NCI-H2196 (cell line): ENCODE data around the gene RAD51D.
A peak's percentile ranks its signal among the peaks of the same experiment; 100 is the strongest.
"Not testable (repeated sequence)": the region's sequence is repeated elsewhere in the genome, so short reads cannot be mapped to it uniquely, and the experiment has no call there.

Experiments
- DNase-seq: peaks from one replicate; lab custom pipeline; 2025; ENCODE audit not compliant: unreplicated experiment; lab: John Stamatoyannopoulos, UW

RAD51D gene

DNA sequence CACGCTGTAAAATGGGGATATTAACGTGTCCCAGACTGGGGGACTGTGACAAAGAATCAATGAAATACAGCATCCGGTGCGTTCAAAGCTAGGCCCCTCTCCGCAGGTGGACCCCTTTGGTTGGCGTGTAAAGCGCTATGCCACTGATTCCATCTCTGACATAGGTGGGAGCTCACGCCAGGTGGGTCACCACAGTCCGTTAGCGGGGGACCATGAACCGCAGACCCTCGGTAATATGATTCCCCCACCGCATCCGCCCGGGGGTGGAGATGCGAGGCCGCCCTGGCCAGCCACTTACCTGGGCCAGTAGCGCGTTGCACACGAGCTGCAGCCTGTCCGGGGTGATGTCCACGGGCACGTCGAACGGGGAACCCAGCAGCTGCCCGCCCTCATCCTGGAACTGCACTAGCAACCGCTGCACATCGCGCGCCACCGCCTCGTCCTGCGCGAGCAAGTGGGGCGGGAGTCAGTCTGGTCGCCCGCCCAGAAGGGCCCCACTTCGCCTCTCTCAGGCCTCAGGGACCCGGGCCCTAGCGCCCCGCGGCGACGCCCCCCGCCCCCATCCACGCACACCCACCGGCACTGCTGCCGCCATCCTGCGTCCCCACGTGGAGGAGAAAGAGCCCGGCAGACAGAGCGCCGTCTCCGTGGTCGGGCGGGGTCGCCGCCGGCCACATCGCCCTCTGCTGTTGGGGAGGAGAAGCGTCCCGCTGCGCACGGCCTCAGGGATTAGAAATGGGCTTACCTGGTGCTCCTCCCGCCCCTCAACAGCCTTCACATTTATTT lies 22.2 kb upstream of the RAD51D start, which contains the start of gene NLE1:
Gene NLE1 (minus strand): TSS at position 623 of the 786 bp plus-strand sequence. CDS start 28 bp downstream, at position 595.
- peak; percentile 57 for DNase-seq

GRCh38 chr17:35138218-35138617 lies 18.6 kb upstream of the RAD51D start:
- no peak for DNase-seq

DNA sequence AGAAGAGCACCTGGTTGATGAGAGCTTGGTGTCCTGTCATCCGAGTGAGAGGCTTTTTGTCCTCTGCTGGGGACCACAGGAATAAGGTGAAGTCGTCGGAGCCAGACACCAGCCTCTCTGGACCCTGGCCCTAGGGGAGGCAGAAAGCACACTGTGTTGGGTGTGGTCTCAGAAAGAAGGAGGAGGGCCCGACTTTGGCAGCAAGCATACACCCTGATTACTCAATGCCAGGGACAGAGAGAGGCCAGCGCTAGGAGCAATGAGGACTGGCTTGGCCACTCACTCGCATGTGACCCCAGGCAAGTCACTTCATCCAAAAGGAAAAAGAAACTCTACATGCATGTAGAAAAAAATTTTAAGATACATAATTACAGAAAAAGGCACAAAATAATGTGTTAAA lies 15.7 kb upstream of the RAD51D start:
- DNase-seq: no peak

GRCh38 chr17:35132816-35133550 lies 13.3 kb upstream of the RAD51D start:
- no peak for DNase-seq

- no peak for DNase-seq
Observed at GRCh38 chr17:35132099-35132498, 12.4 kb upstream of the RAD51D start.

GRCh38 chr17:35130392-35130791 lies 10.7 kb upstream of the RAD51D start:
- DNase-seq: no peak

GRCh38 chr17:35129973-35130351 lies 10.3 kb upstream of the RAD51D start:
- no peak for DNase-seq

- no peak for DNase-seq
Observed at GRCh38 chr17:35129154-35129972, 9.7 kb upstream of the RAD51D start.

- DNase-seq: no peak
Observed at GRCh38 chr17:35127751-35128514, 8.3 kb upstream of the RAD51D start.

DNA sequence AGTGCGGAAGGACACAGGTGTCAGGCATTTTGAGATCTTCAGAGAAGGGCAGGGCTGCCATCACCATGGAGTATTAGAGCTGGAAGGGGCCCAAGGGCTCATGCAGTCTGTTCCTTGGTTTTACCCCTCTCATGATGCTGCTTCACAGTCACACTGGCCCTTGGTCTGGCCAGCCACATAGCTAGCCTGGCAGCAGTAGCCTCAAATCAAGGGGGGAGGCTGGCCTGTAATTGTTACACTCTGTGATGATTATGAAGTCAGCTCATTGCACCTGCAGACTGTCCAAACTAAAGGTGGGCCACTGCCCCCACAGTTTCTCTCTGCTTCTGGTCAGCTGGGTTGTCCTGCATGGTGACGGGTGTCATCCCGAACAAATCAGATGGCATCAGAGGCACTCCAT lies 1.7 kb upstream of the RAD51D start, which contains the start of gene FNDC8:
Gene FNDC8 (plus strand): TSS at position 301 of the 400 bp plus-strand sequence. CDS start 79 bp downstream, at position 380.
- no peak for DNase-seq

GRCh38 chr17:35117984-35118383 lies 1.7 kb downstream of the RAD51D start:
- DNase-seq: no peak

- no peak for DNase-seq
Observed at GRCh38 chr17:35116845-35117244, 2.8 kb downstream of the RAD51D start.

- not testable (repeated sequence) for DNase-seq
Observed at GRCh38 chr17:35110791-35111190, 8.9 kb downstream of the RAD51D start.

DNA sequence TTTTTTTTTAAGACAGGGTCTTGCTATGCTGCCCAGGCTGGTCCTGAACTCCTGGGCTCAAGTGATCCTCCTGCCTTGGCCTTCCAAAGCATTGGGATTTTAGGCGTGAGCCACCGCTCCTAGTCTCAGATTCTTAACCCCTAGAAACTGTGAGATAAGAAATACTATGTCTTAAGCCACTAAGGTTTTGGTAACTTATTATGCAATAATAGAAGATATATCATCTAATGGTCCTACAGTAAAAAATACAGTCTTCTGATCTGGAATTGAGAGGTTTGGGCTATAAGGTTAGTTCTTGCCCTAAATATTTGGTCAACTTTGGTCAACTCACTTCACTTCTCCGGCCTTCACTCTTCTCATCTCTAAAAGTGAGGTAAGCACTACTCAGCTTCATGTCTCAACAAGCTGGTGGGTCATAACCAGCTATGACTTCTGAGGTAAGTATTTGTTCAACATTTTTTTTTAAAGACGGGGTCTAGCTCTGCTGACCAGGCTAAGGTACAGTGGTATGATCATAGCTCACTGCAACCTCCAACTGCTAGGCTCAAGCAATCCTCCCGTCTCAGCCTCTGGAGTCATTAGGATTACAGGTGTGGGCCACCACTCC lies 14.7 kb downstream of the RAD51D start:
- DNase-seq: no peak

GRCh38 chr17:35103271-35103670 lies 16.4 kb downstream of the RAD51D start:
- no peak for DNase-seq

DNA sequence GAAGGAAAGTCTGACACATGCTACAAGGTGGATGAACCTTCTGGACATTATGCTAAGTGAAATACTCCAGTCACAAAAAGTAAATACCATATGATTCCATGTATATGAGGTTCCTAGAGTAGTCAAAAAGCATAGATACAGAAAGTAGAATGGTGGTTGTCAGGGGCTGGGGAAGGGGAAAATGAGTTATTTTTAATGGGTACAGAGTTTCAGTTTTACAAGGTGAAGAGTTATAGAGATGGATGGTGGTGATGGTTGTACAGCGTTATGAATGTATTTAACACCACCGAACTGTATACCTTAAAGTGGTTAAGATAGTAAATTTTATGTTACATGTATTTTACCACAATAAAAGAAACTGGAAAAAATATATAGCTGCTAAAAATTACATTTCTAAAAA lies 17.9 kb downstream of the RAD51D start:
- DNase-seq: no peak

DNA sequence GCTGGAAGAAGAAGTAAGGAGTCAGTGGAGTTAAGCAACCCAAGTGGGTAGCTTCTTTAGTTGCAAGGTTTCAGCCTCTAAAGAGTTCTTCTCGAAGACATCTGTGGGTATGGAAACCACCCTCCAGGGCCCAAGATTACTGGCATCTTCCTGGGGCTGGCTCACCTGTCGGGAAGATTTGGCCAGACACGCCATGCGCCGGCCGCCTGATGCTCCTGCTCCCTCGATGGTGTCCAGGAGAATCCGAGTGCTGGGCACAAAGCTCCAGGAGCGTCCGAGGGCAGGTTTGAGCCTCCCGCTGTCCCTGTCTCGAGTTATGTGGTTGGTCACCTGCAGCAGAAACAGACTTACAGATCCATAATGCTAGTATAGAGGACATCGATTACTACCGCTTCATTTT lies 18.6 kb downstream of the RAD51D start:
- DNase-seq: no peak

- no peak for DNase-seq
Observed at GRCh38 chr17:35099908-35100307, 19.8 kb downstream of the RAD51D start.

DNA sequence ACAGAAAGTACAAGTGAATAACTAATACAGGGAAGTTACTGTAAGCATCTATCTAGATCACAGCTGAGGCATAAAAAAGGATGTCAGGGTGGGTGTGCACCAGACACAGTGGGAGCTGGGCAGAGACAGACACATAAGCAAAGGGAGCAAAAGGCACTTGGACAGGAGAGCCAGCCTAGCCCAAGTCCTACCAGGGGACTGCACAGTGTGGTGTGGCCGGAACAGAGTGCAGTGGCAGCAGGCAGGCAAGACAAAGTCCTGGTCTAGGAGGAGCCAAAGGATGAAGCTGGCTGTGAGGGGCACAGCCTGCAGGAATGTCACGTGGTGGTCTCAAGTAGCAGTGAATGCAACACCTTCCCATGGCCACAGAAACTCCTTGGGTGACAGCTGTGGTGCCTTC lies 21.9 kb downstream of the RAD51D start:
- DNase-seq: no peak

GRCh38 chr17:35095741-35096140 lies 23.9 kb downstream of the RAD51D start:
- DNase-seq: no peak
